GM19372 (cell line): ENCODE measurements around the gene AKR7A2.

ENCODE experiments used
- ATAC-seq: cut with Tn5 transposase; IDR thresholded peaks from one replicate; pipeline ENCODE4 v1.9.1; 2021; ENCODE audit warnings: mild to moderate bottlenecking, low read depth, moderate library complexity; ENCODE audit not compliant: unreplicated experiment

AKR7A2 gene

GRCh38 chr1:19311931-19312781, at the start of gene AKR7A2, which contains the start of gene SLC66A1:
Gene AKR7A2 (minus strand): TSS chr1:19312144. CDS start chr1:19312124, 20 bp downstream.
Gene SLC66A1 (plus strand): TSS chr1:19312326. CDS start chr1:19317678, 5,352 bp downstream.
- peak; percentile 81 for ATAC-seq

DNA sequence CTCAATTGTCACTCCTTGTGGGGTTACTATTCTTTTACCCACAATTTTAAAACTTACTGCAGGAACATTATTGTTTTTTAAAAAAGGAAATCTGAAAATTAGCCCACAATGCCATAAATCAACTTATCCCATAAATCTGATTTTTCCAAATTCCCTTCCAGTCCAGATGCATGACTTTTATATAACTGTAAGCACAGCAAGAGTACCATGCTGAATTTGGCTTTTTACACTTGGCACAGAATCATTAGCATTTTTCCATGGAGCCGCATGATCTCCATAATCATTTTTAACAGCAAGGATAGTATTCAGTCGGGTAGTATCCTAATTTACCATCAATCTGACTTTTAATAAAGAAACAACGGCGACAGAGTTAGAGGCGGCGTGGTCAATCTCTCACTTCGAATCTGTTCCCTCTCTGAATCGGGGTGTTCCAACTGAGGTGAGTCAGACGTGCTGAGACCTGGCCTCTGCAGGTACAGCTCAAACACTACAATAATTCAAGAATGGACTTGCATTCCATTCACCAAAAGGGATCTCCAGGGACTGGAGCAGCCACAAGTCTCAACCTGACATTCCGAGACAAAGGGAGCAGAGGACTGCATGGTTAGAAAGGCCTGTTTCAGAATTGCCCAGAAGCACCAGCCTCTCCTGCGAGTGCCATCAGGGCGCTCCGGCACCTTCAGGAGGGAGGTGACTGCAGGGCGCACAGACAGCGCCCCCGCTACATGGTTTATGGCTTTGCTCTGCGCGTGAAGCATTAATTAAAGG, 49.1 kb upstream of the AKR7A2 start:
- ATAC-seq, result no peak

GRCh38 chr1:19360432-19360831, 48.5 kb upstream of the AKR7A2 start:
- ATAC-seq, result no peak

DNA sequence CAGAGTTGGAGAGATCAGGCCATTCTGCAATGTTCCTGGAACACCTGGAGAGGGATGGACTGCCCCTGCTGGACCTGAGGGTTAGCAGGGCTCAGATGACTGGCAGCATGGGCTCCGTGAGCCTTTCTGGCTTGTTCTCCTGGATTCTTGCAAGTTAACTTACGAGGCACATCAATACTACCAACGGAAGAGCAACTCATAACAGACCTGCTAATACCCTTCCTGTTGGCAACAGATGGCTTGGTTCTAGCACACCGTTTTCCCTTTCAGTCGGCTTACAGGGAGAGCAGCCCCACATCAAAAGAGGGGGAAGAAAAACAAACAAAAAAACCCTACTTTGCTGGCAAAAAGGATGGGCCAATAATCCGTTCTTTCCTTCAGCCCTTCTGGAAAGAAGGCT, 48.1 kb upstream of the AKR7A2 start:
- ATAC-seq, result no peak

DNA sequence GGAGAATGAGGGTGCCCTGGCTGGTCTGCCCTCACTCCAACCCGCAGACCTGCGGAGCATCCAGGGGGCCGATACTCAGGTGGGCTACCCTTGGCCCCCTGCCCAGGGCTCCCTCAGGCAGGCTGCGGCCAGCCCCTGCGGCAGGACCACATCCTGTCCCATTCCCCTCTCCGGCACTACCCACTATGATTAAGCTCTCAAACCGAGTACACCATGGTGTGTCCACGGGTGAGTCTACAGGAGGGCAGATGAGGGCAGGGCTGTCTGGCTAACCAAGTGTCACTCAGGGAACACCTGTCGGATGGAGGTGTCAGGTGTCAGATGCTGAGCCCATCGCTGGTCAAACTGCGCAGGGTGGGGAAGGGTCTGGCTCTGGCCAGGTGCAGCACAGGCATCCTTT, 47.4 kb upstream of the AKR7A2 start:
- no peak for ATAC-seq

GRCh38 chr1:19358710-19359109, 46.8 kb upstream of the AKR7A2 start:
- ATAC-seq, result no peak

GRCh38 chr1:19357299-19357986, 45.5 kb upstream of the AKR7A2 start:
- no peak for ATAC-seq

DNA sequence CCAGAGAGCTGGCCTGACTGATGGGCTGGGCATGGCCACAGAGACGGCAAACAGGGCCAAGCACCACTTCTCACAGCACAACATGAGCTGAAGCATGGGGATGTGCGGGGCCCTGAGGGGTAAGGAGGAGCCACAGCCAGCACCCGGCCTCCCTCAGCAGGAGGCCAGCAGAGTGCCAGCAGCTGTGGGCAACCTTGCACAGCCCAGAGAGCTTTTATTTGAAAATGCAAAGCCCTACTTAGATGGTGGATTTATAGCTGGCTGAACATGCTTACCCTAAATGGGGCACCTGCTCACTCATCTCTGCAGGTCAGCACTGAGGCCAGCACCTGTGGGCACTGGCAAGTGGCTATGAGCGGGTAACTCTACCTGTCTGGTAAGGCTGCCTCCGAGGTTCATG, 44.3 kb upstream of the AKR7A2 start:
- no peak for ATAC-seq

DNA sequence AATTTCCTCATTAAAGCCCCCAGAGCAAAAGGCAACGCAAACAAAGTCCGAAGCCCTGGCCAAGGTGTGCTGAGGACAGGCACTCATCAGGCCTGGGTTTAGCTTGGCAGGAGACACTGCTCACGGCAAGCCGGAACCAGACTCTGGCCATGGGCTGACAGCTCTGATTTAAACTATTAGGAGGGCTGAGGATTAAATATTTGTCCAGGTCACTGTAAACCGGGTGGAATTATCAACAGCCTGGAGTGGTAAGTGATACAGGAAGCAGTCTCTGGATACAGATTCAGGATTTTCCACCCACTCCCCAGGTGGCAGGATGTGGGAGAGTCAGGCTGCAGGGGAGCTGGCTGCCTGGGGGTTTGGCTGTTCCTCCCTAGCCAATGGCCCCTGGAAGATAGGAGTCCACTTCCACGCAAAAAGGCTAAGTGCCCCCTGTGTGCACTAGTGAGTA, 42.6 kb upstream of the AKR7A2 start:
- ATAC-seq, result no peak

DNA sequence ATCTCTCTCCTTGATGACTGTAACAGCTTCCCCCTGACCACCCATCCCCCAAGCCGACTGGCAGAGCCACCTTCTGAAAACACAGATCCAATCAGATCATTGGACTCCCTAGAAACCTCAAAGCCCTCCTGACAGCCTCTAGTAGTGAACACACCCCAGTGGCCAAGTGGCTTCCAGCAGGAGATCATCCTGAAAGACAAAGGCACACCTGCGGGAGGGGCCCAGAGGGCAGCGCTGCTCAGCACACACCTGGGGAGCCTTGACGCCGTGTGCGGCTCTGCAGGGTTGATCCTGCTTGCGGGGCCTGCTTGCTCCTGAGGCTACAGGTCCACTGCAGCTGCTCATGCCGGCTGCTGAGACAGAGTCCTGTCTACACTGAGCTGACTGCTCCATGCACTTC, 41.7 kb upstream of the AKR7A2 start:
- ATAC-seq, result no peak

DNA sequence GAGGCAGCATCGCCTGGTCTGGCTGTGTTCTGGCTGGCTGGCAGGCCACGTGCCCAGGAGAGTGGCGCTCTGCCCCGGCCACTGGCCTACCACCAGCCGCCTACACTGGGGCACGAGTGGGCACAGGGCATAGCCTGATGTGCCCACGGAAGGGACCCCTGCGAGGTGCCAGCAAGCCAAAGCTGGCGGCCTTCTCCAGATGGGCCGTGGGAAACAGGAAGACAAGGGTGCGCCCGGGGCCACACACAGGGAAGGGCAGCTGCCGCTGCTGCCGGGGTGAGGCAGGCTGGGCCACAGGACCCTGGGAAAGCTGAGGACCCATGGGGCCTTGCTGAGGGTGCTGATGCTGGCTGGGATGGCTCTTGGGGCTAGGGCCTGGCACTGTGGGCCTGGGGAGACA, 40.9 kb upstream of the AKR7A2 start:
- ATAC-seq, result no peak

DNA sequence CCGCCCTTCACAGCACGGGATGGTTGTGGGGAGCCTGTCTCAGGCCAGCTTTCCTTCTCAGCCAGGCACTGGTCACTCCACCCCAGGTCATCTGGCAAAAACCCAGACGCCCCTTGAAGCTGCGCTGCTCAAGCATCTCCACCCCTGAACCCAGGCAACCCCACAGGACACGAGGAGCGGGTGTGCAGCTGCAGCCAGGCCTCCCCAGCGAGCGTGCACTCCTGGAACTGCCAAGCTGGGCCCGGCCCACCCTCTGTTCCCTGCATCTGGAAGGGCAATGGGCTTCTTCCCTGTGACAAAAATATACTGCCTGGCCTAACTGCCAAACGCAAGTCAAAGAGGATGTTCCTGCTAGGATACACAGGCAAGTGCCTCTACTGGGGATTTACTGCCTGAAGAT, 39.9 kb upstream of the AKR7A2 start:
- no peak for ATAC-seq

- no peak for ATAC-seq
These were observed 38.6 kb upstream of the AKR7A2 start for GRCh38 chr1:19350566-19350965.

GRCh38 chr1:19349999-19350398, 38.1 kb upstream of the AKR7A2 start:
- no peak for ATAC-seq

GRCh38 chr1:19348441-19349198, 36.7 kb upstream of the AKR7A2 start:
- ATAC-seq, result no peak

DNA sequence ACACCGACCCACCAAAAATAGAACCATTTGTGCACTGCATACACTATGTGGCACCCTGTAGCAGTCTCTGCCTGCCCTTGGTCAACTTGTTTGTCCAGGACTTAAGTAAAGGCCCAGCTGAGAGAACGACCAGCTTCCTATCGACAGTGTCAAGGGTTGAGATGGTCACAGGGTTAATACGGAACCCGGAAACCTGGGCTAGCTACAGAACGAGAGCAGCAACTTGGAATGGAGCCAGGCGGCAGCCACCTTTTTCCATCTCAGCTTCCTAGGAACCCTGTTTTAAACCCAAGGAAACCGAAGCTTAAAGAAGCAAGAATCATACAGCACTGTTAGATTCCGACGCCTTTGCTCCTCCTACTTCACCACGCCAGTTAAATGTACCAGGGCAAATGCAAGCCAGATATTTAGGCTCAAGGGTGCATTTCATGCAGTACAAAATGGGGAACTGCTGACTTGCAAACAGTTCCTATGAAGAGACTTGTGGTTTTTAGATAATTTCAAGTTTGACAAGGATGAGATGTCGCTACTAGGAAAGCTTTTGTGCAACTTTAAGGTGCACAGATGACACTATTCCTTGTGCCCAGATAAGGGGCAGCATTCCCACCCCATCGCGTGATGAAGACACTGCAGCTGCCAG, 35.7 kb upstream of the AKR7A2 start:
- no peak for ATAC-seq

DNA sequence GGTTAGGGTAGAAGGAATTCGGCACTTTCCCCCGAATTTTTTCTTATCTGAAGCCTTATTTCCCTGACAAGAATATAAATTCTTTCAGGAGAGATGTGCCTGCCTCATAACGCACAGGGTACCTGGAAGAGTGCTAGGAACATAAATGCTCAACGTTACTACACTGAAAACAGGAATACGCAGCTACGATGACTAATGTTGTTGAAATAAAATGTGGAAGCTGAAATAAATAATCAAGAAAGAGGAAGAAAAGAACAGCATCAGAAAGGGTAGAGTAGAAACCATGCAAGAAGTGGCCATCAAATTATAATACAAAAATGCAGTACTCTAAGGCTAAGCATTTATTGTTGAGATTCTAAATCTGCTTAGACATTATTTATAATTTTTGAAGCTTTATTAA, 34.1 kb upstream of the AKR7A2 start:
- no peak for ATAC-seq

- ATAC-seq, result no peak
These were observed 33.4 kb upstream of the AKR7A2 start for GRCh38 chr1:19345391-19345790.

DNA sequence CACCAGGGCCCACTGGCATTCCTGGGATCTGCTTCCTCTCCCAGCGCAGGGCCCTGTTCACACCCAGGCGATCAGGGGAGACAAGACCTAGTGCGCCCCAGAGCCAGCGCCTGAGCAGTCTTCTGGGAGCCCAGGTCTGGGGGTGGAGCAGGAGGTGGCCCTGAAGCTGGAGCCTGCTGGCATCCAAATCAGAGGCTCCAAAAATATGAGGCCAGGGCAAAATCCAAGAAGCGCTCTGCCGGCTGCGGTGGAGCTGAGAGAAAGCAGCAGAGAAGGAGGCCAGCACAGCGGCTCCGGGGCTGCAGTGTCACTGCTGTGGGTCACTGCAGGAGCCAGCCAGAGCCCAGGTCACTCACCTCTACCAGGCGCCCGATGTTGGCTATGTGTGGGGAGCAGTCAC, 32.9 kb upstream of the AKR7A2 start:
- no peak for ATAC-seq

DNA sequence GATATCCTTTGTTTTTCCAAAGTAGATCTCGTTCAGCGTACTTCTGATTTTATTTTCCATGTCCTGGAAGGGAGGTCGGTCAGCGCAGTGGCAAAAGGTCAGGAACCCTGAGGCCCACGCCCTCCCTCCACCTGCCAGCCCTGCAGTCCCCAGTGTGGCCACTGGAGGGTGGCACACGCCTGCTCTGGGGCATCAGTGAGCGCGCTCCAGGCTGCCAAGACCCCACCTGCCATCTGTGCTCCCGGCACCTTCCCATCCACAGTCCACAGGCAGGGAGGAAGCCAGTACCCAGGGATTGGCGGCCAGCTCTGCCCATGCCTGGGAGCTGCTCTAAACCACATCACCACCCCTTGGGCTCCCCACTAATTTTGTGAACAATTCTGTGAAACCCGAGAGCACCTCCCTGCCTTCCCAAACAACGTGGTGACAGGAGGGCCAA, 32.4 kb upstream of the AKR7A2 start:
- ATAC-seq, result no peak
